MV-4-11 (cell line): ENCODE data around the gene GEMIN8.

ENCODE experiments used
- DNase-seq: peaks from one replicate; lab custom pipeline; 2025; lab: John Stamatoyannopoulos, UW

The GEMIN8 gene

DNA sequence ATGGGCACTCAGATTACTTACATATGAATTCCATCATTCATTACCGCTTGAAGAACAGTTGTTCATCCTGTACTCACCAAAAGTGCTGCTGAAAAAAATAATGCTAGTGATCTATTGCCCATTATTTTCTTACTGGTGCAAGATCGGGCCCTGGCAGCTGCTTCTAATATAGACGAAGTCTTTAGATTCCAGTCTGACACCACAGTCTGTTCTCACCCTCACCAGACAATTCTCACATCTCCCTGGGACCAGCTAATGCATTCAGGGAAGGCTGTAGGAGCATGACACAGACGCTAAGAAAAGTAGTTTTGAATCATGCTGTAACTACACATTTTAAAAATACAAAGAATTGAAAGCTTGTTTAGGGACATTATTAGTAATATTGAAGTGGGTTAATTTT, 13.8 kb downstream of the GEMIN8 start:
- no peak for DNase-seq

DNA sequence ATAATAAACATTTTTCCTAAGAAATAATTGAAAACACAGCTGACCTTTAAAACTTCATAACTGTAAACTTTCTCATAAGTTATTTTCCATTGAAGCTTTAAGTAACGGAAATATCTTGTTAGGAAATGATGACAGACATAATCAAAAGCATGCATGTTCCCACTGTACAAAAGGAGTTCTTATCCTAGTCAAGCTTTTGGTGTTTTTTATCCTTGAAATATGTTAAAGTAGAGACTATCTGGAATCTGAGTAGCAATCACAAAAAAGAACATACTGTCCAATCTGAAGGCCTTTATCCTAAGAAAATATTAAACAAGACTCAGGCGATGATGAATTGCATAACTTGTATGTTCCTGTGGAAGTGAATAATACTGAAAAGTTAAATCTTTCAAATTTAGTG, 14.4 kb downstream of the GEMIN8 start:
- DNase-seq, result no peak

DNA sequence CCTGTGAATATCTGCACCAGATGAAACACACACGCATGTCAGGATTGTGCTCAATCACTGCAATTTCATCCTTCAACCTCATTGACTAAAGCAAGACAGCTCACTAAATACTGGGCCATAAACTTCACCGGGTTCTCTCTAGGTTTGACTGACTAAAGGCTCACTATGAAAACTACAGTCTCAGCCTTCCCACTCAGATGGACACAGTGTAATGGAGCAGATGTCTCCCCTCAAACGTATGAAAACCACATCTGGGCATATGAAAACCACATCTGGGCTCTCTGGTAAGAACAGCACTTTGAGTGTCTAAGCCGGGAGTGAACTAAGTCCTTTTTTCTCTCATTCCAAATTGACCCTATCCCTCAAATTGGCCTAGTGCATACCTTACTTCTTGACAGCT, 15.2 kb downstream of the GEMIN8 start:
- DNase-seq, result no peak

DNA sequence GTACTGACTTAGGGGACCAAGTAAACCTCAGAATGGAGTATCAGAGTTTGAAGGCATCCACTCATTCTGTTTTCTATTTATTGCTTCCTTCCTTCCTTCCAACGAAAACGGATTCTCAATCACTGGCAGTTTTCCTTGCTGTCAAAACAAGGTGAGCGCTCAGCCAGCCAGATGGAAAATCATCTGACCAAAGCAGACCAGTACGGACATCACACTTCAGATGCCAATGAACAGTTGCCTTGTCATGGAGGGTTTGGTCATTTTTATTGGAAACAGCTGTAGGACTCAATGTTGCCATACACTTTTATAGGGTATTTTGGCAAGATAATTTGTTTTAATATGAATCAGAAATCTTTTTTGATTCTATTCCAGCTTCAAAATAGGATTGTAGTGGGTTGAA, 16.6 kb downstream of the GEMIN8 start:
- no peak for DNase-seq

DNA sequence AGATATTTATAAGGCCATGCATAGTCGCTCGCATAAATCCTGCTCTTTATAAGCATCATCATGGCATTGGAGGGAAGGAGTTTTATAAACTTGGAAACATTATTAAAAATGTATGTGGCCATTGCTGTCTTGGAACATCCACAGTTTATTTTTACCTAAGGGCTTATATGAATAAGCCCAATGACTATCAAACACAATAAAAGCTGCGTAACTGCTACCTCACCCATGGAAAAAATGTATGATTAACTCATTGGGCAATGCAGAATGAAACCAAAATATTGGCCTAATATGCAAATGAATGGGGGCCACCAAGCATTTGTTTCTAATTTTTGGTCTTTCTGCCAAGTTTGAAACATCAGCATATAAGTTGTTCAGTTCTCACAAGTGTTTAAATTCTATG, 19.1 kb downstream of the GEMIN8 start:
- no peak for DNase-seq

DNA sequence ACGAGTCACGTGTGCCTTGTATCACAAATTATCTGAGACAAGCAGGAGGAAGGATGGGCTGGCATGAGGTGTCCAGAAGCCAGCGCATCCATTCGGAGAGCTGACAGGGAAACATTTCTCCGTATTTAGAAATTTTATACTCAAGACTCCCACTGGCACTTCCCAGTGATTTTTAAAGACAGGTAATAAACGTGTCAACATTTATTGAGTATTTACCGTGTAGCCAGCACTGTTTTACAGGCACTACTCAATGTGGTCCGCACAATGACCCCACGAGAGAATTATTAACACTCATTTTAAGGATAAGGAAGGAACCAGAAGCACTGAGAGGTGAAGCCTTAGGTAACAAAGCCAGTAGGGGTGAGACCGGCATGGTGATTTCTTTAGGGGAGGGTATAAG, 23.2 kb downstream of the GEMIN8 start:
- DNase-seq, result no peak

DNA sequence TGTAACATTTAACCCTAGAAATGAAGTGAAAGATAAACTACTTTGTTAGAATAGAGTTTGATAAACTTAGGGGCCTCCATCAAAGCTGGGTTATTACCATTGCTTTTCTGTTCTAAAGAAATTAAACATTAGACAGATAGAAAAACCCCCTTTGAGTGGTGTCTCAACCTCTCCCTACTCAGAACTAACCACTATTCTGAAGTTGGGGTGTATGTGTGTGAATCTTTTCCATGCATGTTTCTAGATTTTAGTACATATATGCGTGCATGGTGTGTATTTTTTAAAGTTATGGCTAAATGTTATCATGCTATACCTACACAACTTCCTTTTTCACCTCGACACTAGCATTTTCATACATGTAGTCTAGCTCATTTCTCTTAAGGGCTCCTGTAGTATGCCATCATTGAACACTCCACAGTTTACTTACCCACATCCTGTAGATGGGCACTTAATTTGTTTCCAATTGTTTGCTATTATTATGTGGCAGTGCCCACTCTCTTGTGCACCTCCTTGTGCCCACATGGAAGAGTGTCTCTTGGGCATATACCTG, 25.7 kb downstream of the GEMIN8 start:
- no peak for DNase-seq

DNA sequence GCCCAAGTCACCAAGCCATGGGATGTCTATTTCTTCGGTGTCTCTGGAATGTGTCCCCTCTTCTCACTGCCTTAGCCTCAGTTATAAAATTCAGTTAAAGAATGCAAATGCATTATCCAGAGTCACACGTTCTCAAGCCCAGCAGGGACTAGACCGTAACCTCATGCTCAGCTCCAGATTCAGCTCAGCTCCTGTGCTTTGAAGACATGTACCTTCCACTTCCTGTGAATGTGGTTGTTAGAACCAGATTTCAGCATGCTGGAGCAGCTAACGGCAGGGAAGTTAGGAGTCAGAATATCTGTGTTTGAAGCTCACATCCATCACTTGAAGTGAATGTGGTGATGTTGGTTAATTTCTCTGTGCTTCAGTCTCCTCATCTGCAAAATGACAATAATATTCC, 26.7 kb downstream of the GEMIN8 start:
- no peak for DNase-seq

DNA sequence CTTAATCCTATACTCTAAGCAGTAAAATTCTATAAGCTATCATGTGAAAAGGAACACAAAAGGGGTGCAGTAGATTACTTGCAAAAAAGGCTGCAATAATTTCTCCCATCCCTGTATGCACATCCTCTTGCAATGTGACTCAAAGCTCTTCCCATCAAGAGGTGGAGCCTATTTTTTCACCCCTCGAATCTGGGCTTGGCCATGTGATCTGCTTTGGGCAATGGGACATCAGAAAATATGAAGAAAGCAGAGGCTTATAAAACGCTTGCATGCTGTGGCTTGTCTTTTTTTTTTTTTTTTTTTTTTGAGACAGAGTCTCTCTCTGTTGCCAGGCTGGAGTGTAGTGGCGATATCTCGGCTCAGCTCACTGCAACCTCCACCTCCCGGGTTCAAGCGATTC, 33.0 kb downstream of the GEMIN8 start:
- no peak for DNase-seq

DNA sequence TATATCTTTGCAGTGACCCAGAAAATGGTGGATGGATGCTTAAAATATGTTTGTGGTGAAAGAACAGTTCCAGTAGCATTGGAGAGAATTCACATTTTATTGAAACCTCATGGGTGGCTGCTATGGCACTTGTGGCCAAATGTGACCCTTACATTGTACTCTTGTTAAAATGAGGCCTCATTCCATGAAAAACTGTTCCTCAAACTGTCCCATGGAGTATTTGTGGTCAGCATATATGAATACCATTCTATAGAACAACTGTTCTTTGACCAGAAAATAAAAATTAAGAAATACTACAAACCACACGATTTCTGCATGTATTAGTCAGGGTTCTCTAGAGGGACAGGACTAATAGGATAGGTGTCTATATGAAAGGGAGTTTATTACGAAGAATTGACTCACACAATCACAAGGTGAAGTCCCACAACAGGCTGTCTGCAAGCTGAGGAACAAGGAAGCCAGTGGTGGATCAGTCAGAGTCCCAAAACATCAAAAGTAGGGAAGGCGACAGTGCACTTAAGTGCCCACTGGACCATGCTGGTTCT, 35.1 kb downstream of the GEMIN8 start:
- DNase-seq, result no peak

DNA sequence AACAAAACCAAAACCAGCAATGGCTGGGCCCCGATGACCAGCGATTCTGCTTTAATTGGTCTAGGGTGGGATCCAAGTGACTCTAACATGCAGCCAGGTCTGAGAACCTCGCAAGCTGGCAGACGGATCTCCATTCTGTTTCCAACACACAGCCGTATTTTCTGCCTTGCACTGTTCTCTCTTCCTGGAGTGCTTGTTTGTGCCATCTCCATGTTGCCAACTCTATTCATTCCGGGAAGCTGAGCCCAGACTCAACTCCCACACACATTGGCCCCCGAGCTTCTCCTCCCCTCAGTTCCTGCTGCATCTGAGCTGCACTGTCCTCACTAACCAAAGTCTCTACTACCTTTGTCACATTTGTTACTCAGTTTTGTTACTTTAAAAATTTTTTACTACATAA, 35.6 kb downstream of the GEMIN8 start:
- DNase-seq, result no peak

DNA sequence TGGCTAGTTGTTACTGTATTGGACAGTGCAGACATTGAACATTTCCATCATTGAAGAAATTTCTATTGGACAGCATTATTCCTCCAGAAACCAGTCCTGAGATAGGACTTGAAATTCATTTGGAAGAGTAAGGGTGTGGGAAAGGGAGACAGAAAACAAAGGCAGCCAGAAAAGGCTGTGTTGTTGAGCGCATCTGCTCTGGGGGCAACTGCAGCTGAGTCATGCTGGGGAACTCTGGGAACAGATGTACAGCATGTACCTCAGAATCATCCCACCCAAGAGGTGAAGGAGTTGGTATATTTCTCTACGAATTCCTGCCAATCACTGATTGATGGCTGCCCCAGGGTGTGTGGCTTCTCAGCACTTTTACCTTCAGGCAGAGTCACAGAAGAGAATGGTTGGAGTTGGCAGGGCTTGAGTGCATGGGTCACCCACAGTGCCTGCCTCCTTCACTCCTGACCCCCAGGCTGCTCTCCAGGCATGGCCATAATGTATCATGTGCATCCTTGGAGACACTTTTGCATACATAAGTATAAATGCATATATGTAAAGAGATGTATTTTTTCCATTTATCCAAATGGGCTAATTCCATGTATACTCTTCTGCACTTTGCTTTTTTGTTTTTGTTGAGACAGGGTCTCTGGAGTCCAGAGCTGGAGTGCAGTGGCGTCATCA, 39.4 kb downstream of the GEMIN8 start:
- DNase-seq, result no peak

DNA sequence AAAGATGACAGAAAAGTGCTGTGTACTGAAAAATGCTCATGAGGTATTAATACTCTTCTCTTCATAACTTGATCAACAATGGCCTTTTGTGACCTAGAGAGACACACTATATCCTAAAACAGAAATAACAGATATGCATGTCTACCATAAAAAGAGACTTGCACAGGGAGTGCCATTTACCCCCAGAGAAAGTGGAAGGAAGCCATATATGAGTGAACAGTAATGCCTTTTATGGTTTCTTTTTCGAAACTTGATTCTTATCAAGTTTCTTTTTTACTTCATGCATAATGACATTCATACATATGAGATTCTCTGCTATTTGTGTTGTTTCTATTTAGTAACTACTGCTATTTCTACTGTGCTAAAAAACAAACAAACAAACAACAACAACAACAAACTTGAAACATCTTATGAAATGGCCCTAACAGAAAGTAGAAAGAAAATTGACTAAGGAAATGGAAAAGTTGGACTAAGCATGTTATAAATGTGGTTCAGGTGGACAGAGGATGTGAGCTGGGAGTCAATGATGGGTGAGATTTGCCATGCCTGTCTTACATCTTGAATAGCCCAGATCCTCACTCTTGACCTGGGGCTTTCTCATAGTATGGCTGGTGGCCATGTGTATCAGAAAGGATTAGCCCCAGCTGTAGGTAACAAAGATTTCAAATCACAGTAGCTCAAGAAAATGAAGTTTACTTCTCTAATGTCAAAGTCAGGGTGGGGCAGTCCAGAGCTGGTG, 43.8 kb downstream of the GEMIN8 start:
- no peak for DNase-seq

DNA sequence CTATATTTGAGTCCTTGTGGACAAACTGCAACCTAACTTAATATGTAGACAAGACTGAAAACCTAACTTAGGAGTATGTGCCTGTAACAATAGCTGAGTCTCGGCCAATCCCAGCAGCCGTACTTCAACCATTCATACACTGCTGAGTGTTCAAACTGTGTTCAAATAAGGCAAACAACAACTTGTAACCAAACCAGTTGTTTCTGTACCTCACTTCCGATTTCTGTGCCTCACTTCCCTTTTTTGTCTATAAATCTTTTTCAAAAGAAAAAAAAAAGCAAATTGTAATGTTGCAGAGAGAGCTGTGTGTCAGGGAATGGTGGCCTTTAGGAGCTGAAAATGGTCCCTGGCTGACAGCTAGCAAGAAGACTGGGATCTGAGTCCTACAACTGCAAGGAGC, 46.0 kb downstream of the GEMIN8 start:
- peak; percentile 89 for DNase-seq

DNA sequence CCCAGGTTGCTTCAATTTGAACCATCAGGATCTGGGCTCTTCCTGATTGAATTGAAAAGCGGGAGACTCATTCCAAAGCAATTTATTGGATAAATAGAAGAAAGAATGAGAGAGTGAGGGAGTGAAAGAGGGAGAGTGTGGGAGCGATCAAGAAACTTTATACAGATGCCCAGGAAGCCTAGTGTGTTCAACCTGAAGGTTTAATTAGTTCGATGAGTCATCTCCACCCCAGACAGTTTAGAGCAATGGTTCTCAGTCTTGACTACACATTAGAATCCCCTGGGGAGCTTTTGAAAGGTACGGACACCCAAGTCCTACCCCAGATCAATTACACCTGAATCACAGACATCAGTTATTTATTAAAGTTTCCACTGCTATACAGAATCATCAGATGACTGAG, 61.5 kb downstream of the GEMIN8 start:
- no peak for DNase-seq

DNA sequence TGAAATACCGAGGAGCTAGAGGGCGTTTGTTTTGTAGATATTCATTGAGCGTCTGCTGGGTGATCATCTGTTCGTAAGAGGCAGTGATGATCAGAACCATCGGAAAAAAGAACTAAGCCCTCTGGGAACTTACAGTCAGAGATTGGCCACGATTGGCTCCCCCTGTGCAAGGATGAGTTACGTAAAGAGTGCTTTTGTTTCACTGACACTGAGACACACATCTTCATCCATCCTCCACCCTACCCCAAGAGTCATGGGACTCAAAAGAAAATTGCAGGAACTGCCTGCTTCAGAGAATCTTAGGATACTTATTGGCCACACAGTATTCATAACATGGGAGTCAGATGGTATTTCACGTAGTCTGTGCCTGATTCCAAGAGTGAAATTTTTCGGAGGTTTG, 62.1 kb downstream of the GEMIN8 start:
- DNase-seq, result no peak

DNA sequence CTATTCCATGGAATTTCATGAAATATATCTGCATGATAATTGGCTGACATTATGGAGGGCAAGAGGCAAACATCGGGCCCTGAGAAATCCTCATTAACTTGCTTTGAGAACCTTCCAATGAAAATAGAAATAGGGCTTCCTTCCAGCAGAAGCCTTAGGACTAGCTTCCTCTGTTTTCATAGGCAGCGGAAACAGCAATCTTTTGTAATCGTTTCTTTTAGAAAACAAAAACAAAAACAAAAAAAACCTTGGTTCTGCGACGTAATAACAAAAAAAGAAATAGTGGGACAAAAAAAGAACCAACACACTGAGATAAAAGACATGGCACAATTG, 62.9 kb downstream of the GEMIN8 start:
- DNase-seq, result no peak

DNA sequence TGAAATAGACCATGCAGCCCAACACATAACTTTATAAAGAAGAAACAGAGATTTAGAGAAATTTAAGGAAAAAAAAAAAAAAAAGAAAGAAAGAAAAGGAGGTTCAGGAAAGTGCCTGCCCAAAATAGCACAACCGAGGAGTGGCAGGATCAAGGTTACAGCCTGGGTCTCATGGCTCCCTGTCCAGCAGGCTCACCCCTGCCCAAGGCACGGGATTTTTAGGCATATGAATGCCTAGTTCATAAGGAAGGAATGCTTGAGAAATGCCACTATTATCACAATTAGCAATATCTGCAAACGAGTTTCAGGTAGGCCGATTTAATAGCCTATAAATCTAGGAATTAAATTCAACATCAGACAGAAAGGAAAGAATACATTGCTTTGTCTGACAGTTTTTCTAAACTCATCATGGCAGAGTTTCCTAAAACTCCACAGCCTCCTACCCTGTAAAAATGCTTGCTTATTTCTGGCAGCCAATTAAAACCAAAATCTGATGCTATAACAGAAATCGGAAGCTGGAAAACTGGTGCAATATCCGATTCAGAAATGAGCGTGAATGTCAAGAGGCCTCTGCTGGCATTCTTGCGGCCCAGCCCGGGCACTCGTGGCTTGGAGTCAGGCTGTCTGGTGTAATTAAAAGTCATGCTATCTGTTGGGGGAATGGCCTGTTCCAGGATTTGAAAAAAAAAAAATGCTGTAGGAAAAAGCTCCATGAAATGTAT, 63.5 kb downstream of the GEMIN8 start:
- DNase-seq, result no peak

DNA sequence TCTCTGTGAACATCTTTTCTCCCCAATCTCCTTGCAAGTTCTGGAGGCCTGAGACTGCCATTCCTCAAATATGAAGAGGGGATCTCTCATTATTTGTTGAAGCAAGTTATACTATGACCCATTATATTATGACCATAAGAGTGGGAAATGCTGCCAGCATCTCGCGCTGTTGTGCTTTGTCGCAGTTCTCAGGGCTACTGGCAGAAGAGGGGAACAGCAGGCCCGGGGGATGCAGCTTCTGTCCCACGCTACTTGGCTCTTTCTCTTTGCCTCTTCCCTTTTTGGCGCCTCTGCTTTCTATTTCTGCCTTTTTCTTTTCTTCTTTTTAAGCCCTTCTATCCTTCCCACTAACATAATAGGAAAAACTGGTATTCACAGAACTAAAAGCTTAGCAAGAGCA, 64.2 kb downstream of the GEMIN8 start:
- DNase-seq, result no peak

DNA sequence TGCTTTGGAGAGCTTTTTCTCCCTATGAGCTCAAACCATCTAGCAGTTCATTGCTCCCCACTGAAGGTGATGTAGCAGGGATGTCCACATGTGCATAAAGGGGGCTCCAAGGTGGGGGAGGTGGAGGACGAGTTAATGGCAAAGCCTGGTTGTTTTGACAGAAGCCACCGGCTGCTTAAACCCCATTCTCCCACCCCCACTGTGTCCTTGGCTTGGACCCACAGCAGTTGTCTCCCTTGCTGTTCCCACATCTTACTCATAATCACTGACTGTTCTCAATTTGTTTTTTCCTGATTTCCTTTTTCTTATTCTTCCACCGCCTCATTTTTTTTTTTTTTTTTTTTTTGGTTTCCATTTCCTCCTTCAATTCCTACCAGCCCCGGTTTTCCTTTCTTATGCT, 72.7 kb downstream of the GEMIN8 start:
- DNase-seq, result no peak
